ENCODE data around the gene XXYLT1.
"Not testable (repeated sequence)": the region's sequence is repeated elsewhere in the genome, so short reads cannot be mapped to it uniquely, and the experiment has no call there.

Gene XXYLT1

GRCh38 chr3:195063581-195064193 is 207.3 kb downstream of the XXYLT1 start:
- DNase-seq (ENCODE audit: low read depth), result no peak

GRCh38 chr3:195062866-195063540 is 208.0 kb downstream of the XXYLT1 start:
- DNase-seq (ENCODE audit: low read depth), result no peak

GRCh38 chr3:195061756-195062655 is 209.0 kb downstream of the XXYLT1 start:
- no peak for DNase-seq (ENCODE audit: low read depth)

- DNase-seq (ENCODE audit: low read depth), result no peak
Measured at GRCh38 chr3:195060531-195061291, 210.2 kb downstream of the XXYLT1 start.

GRCh38 chr3:195060217-195060481 is 210.8 kb downstream of the XXYLT1 start:
- DNase-seq (ENCODE audit: low read depth), result no peak

DNA sequence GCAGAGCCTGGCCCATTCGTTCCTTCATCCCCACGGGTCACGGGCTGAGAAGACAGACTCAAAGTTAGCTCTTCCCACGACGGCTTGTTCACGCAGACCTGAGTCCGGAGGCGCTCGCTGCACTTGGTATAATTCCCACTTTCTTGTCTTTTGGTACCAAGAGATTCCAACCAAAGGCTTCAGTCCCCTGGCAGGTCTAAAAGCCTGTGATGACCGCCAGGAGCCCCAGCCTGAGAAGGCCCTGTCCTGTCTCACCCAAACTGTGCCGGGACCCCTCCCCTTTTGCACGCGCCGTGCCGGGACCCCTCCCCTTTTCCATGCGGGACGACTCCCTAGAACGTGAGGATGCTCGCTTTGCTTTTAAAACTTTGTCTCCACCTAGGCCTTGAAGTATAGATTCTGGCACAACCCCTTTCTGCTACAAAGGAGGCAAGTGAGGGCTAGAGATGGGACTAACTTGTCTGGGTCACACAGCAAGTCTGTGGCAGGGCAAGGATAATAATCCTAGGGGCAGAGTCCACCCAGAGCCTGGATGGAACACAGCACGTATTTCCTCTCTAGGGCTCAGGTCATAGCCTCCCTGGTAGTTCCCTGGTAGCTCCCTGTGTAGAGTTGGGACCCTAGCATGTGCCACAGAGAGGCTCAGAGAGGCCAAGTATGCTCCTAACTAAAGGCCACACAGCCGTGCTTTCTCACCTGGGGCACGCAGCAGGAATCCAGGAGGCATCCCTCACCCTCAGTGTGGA is 211.3 kb downstream of the XXYLT1 start:
- no peak for DNase-seq (ENCODE audit: low read depth)

- DNase-seq (ENCODE audit: low read depth), result no peak
Measured at GRCh38 chr3:195059006-195059350, 212.0 kb downstream of the XXYLT1 start.

DNA sequence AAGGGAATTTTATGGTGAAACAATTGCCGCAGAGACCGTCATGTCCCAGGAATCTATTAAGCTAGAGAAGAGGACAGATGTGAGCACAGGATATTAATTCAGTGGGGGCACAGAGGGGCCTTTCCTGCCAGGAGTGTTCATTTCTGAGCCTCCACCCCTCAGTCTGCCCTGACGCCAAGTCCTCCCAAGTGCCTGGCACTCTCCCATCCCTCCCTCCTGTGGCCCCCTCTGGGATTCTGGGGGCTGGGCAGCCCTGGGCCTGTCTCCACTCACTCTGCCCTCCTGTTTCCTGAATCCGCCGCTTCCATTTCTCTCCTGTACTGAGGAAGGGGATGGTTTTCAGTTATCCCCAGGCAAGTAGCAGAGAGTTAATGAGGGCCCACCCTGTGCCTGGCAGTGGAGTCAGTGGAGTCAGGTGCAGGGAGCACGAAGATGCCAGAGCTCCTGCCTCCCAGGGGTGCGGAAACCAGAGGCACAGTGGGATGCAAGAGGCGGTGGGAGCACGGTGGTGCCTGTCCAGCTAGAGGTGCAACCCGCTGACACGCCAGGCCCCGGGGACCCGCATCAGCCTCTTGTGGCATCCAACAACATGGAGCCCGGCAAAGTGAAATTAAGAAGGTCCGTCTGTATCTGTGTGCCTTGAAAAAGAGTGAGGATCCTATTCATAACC is 212.5 kb downstream of the XXYLT1 start:
- DNase-seq (ENCODE audit: low read depth), result no peak

- DNase-seq (ENCODE audit: low read depth), result no peak
Measured at GRCh38 chr3:195057716-195058115, 213.2 kb downstream of the XXYLT1 start.

- DNase-seq (ENCODE audit: low read depth), result no peak
Measured at GRCh38 chr3:195056506-195056905, 214.5 kb downstream of the XXYLT1 start.

GRCh38 chr3:195054311-195054710 is 216.6 kb downstream of the XXYLT1 start:
- DNase-seq (ENCODE audit: low read depth), result no peak

DNA sequence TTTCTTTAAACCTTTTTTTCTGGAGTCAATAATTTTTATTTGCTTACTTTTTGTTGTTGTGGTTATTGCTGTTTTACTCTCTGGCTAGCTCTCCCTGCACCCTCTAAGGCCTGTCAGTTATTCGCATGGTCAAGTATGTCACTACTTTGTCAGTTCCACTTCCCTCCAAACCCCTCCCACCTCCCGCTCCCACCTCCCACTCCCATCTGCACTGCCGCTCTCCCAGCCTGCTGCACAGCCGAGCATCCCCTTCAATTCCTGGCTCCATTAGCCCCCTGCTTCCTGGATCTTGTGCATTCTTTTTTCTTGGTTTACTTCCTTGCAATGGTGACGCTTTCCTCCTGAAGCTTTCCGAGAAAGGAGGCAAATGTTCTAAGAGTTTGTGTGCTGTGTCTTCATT is 218.0 kb downstream of the XXYLT1 start:
- DNase-seq (ENCODE audit: low read depth), result no peak

- not testable (repeated sequence) for DNase-seq (ENCODE audit: low read depth)
Measured at GRCh38 chr3:195050296-195050695, 220.7 kb downstream of the XXYLT1 start.

GRCh38 chr3:195048059-195048905 is 222.7 kb downstream of the XXYLT1 start:
- no peak for DNase-seq (ENCODE audit: low read depth)

- DNase-seq (ENCODE audit: low read depth), result no peak
Measured at GRCh38 chr3:195047536-195047935, 223.4 kb downstream of the XXYLT1 start.

DNA sequence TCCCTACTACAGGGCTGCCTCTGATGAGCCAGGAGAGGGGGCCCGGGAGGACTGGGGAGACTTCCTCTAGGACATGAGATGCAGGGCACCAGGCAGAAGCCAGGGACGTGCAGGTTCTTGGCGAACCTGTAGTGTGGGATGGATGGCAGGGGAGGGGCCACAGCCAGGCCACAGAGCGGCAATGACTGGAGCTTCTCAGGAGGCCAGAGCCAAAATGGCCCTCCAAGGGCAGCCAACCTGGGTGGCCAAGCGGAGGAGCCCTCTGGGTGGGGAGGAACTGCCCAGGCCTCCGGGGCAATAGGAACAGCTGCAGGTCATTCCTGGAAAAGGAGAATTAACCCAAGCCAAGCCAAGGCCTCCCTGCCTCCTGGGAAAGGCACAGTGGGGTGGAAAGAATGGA is 224.5 kb downstream of the XXYLT1 start:
- no peak for DNase-seq (ENCODE audit: low read depth)

GRCh38 chr3:195045481-195046210 is 225.3 kb downstream of the XXYLT1 start:
- DNase-seq (ENCODE audit: low read depth), result no peak

DNA sequence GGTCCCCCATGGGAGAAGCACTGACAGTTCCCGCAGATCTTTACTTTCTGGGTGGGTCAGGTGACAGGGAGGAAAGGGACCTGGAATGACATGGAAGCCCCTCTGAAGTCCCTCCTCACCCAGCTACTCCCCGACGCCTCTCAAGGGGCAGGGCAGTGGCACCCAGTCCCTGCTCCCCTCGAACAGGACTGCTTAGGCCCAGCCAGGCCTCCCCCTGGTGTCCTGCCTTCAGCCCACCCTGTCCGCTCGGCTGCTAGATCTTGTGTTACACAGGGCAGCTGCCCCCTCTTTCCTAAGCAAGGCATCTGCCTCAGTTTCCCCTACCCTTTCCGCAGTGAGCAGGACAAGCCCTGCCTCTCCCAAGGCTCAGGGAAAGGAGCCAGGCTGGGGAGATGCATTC is 226.5 kb downstream of the XXYLT1 start:
- DNase-seq (ENCODE audit: low read depth), result no peak

DNA sequence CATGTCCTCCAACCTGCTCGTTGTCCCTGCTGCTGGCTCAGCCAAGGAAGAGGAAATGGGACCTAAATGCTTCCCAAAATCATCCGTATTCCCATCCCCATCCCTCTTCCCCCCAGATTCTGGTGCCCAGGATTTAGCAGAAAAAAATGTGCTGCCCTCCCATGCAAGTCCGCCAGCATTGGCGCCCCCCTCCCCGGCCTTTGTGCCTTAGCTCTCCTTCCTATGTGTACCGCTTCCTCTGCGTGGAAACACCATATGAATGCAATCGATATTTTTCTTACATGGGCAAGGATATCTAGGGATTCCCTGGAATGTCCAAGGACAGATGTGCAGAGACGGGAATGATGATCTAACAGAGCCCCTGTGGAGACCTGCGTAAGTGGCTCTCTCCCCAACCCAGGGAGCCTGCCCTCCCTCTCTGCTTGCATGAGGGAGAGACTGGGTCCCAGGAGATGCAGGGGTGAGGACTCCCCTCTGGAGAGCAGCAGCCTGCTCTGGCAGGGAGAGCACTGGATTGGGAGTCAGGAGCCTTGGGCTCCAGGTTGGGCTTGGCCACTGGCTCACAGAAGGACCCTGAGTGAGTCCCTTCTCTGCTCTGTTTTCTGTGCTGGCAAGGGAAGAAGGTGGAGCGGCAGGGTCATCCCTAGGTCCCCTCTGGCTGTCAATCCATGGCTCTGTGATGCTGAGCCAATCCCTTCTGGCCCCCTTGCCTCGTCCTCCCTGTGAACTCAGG is 227.2 kb downstream of the XXYLT1 start:
- DNase-seq (ENCODE audit: low read depth), result no peak

Data from iris pigment epithelial cell (primary cell).